Colonic mucosa (tissue), 4 donors: ENCODE results near the gene HSD11B2. TPM values are rescaled to one million over a fixed set of nuclear protein-coding genes. Genes with fewer than 3 reads are reported as not detected.

Experiments
- DNase-seq: peaks from one replicate; pipeline ENCODE4 v3.0.0-alpha.2; 2020
- H3K27ac ChIP-seq: fragments of 200-600 bp; one replicate; pipeline ENCODE4 v1.8.0; 2021
- H3K27me3 ChIP-seq: fragments of 200-600 bp; one replicate; pipeline ENCODE4 v1.8.0; 2021
- H3K36me3 ChIP-seq: fragments of 200-600 bp; one replicate; pipeline ENCODE4 v1.8.0; 2021
- H3K4me1 ChIP-seq: fragments of 200-600 bp; one replicate; pipeline ENCODE4 v1.8.0; 2021; ENCODE audit warnings: mild to moderate bottlenecking
- H3K4me3 ChIP-seq: fragments of 200-600 bp; one replicate; pipeline ENCODE4 v1.8.0; 2021
- H3K9ac ChIP-seq, 2 donors: one replicate each; pipeline ENCODE4 v1.7.0; 2013; ENCODE audit warnings: control low read depth in 2 of 2, low read depth in 2 of 2, low read length in 2 of 2
- H3K9me3 ChIP-seq: fragments of 200-600 bp; one replicate; pipeline ENCODE4 v1.8.0; 2021
- intact Hi-C: fragments of 100-400 bp; cut with DNase I; formaldehyde crosslinking; loops from one replicate; pipeline ENCODE4 v1.14.1; 2022
- total RNA-seq, 2 donors: library from RNA; stranded (reverse); fragmentation: NEBNext Ultra II Directional in 1 of 2; extraction: Animal tissue kit (Norgen Biotek cat#: 25700) in 1 of 2; gene quantifications; one replicate each; pipeline ENCODE4 v1.2.1, GENCODE V29; 2021
- TF ChIP-seq, protein P1 (sequence below): fragments of 200-600 bp; IDR thresholded peaks from one replicate; pipeline ENCODE4 v1.8.0; 2022; ENCODE audit warnings: antibody characterized with exemption, mild to moderate bottlenecking
- donor health status: healthy.
- donor health status: DM: no; HTN: no; CAD: no.
- donor health status: DM: no; HTN: no; CAD: no.

HSD11B2 gene
- total RNA-seq, 2 donors from 2014 or later, result 348 to 378 TPM

GRCh38 chr16:67415872-67416793 is 14.8 kb upstream of the HSD11B2 start, which contains the start of gene ZDHHC1:
Gene ZDHHC1 (minus strand): TSS chr16:67416477. CDS start chr16:67407775, 8,702 bp downstream.
- no peaks in the 10 kb centered on the region for H3K36me3 ChIP-seq
- peak within 1 kb of the TSS; percentile 62 for H3K27ac ChIP-seq
- peak; percentile 73 for DNase-seq
- H3K9ac ChIP-seq, result peak within 1 kb of the TSS; percentile 84 to 98
- intact Hi-C loops, result loop anchor here (10.0 kb wide), 1 partner anchor 131 kb away; no protein-coding TSS in a partner anchor
- peak within 1 kb of the TSS; percentile 77 for H3K4me3 ChIP-seq
- no peaks in the 10 kb centered on the region for H3K9me3 ChIP-seq
- TF ChIP-seq, protein P1, sequence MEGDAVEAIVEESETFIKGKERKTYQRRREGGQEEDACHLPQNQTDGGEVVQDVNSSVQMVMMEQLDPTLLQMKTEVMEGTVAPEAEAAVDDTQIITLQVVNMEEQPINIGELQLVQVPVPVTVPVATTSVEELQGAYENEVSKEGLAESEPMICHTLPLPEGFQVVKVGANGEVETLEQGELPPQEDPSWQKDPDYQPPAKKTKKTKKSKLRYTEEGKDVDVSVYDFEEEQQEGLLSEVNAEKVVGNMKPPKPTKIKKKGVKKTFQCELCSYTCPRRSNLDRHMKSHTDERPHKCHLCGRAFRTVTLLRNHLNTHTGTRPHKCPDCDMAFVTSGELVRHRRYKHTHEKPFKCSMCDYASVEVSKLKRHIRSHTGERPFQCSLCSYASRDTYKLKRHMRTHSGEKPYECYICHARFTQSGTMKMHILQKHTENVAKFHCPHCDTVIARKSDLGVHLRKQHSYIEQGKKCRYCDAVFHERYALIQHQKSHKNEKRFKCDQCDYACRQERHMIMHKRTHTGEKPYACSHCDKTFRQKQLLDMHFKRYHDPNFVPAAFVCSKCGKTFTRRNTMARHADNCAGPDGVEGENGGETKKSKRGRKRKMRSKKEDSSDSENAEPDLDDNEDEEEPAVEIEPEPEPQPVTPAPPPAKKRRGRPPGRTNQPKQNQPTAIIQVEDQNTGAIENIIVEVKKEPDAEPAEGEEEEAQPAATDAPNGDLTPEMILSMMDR, result peak; percentile 61
- no peaks in the 10 kb centered on the region for H3K27me3 ChIP-seq
- no peaks in the 10 kb centered on the region for H3K4me1 ChIP-seq

GRCh38 chr16:67417333-67418061 is 13.4 kb upstream of the HSD11B2 start:
- H3K4me3 ChIP-seq, result no peak overlapping the region
- DNase-seq, result no peak
- H3K27me3 ChIP-seq, result no peaks in the 10 kb centered on the region
- no peaks in the 10 kb centered on the region for H3K36me3 ChIP-seq
- no peaks in the 10 kb centered on the region for H3K9me3 ChIP-seq
- no peak overlapping the region for H3K27ac ChIP-seq
- intact Hi-C loops, result loop anchor here (10.0 kb wide), 1 partner anchor 133 kb away; no protein-coding TSS in a partner anchor
- no peak overlapping the region for H3K9ac ChIP-seq
- TF ChIP-seq, protein P1, result no peak
- H3K4me1 ChIP-seq, result no peaks in the 10 kb centered on the region

GRCh38 chr16:67419502-67419901 is 11.4 kb upstream of the HSD11B2 start:
- no peaks in the 10 kb centered on the region for H3K4me1 ChIP-seq
- no peak overlapping the region for H3K27ac ChIP-seq
- no peaks in the 10 kb centered on the region for H3K9me3 ChIP-seq
- TF ChIP-seq, protein P1, result no peak
- H3K36me3 ChIP-seq, result no peaks in the 10 kb centered on the region
- H3K4me3 ChIP-seq, result no peak overlapping the region
- H3K9ac ChIP-seq, result peak overlapping the region in 1 of 2 donors; percentile 4
- intact Hi-C loops, result loop anchor here (10.0 kb wide), 1 partner anchor 135 kb away; no protein-coding TSS in a partner anchor
- H3K27me3 ChIP-seq, result no peaks in the 10 kb centered on the region
- DNase-seq, result no peak

- no peak overlapping the region for H3K4me3 ChIP-seq
- H3K27ac ChIP-seq, result no peak overlapping the region
- no peaks in the 10 kb centered on the region for H3K27me3 ChIP-seq
- TF ChIP-seq, protein P1, result no peak
- no peak for DNase-seq
- no peak overlapping the region for H3K9ac ChIP-seq
- H3K9me3 ChIP-seq, result no peaks in the 10 kb centered on the region
- no peaks in the 10 kb centered on the region for H3K4me1 ChIP-seq
- intact Hi-C loops, result loop anchor here (10.0 kb wide), 1 partner anchor 135 kb away; no protein-coding TSS in a partner anchor
- no peaks in the 10 kb centered on the region for H3K36me3 ChIP-seq
Observed at GRCh38 chr16:67419931-67420330, 11.0 kb upstream of the HSD11B2 start.

DNA sequence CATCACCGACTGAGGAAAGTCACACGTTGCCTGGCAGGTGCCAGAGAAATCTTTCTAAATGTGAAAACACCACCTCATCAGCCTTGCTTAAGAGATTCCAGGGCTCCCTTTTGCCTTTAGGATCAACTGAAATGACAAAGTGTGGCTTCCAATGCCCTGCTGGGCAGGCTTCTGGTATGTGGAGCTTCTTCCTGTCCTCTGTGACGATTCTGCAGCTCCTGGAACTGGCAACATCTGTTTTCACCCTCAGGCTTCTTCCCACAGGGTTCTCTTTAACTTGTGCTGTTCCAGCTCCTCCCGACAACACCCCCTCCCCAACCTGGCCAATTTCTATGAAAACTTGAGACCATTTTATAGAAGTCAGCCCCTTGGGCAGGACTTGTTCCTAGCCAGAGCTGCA is 9.9 kb upstream of the HSD11B2 start:
- no peak for DNase-seq
- H3K36me3 ChIP-seq, result no peaks in the 10 kb centered on the region
- no peak overlapping the region for H3K27ac ChIP-seq
- TF ChIP-seq, protein P1, result no peak
- no peak overlapping the region for H3K9ac ChIP-seq
- H3K9me3 ChIP-seq, result no peaks in the 10 kb centered on the region
- intact Hi-C loops, result no loop called here
- H3K4me3 ChIP-seq, result no peak overlapping the region
- no peaks in the 10 kb centered on the region for H3K27me3 ChIP-seq
- no peaks in the 10 kb centered on the region for H3K4me1 ChIP-seq
